ENCODE measurements around the gene MROH9.

GRCh38 chr1:171084091-171084490, 148.8 kb downstream of the MROH9 start:
- TF ChIP-seq CTCF (CRISPR knock-in tag; IDR thresholded peaks at IDR 0.05) (no peak), TEAD2 (CRISPR knock-in tag; IDR thresholded peaks at IDR 0.05) (no peak), ZNF772 (CRISPR knock-in tag; IDR thresholded peaks at IDR 0.05) (no peak), POLR2AphosphoS5 (IDR thresholded peaks at IDR 0.05; ENCODE audit: low read depth, low read length) (no peak), NPAS2 (CRISPR knock-in tag; IDR thresholded peaks at IDR 0.05; ENCODE audit: borderline replicate concordance) (no peak), TOE1 (CRISPR knock-in tag; IDR thresholded peaks at IDR 0.05) (no peak)
